HG02798 (cell line): ENCODE measurements around the gene PPP3CB.
A peak's percentile ranks its signal among the peaks of the same experiment; 100 is the strongest.
"Not testable (repeated sequence)": the region's sequence is repeated elsewhere in the genome, so short reads cannot be mapped to it uniquely, and the experiment has no call there.

Source experiments
- ATAC-seq: cut with Tn5 transposase; IDR thresholded peaks from one replicate; pipeline ENCODE4 v1.9.1; 2021; ENCODE audit warnings: mild to moderate bottlenecking; ENCODE audit not compliant: unreplicated experiment, poor library complexity

Gene PPP3CB

DNA sequence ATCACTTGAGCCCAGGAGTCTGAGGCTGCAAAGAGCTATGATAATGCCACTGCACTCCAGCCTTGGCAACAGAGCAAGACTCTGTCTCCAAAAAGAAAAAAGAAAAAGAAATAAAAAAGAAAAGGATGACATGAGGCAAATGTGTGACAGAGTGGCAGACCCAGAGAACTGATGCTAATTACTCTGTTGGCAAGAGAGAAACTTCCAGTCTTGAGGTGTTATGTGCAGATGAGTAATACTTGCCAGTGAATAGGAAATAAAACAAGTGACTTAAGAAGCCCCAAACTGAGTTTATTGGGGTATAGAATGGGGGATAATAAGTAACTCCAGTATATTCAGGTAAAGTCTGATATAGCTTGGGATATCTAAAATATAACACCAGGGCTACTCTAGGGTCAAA lies 72.5 kb downstream of the PPP3CB start:
- no peak for ATAC-seq

GRCh38 chr10:73416571-73416970 lies 79.3 kb downstream of the PPP3CB start:
- ATAC-seq = no peak

DNA sequence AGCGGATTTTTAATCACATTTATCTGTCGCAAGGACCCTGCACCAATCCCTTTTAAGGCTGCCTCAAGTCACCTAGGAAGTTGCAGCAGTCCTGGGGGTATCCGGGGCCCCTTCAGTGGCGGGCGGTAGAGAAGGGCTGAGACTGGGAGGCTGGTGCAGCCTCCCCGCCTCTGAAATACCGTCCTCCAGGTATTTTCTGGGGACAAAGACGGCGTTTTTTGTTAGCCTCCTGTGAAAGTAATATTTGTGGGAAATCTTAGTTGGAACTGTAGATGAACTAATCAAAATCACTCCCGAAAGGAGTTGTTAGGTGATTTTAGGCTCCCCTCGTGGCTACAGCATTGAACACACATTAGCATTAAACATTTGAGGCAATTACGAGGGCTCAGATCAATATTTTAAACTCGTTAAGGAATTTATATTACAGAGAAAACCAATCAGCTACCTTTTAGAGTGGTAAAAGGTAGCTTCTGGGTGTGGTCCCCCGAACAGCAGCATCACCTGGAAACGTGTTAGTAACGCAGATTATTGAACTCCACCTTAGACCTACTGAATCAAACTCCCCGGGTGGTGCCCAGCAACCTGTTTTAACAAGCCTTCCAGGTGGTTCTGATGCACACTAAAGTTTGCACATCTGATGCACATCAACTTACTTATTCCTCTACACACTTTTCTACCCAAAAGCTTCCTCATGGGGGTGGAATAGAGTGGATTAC lies 81.4 kb downstream of the PPP3CB start:
- ATAC-seq = peak; percentile 27

GRCh38 chr10:73413528-73414229 lies 82.1 kb downstream of the PPP3CB start, which contains the start of gene ANXA7:
TSS of gene ANXA7 (minus strand) at chr10:73414058. CDS start at chr10:73400856, 13,202 bp downstream.
- peak; percentile 93 for ATAC-seq

DNA sequence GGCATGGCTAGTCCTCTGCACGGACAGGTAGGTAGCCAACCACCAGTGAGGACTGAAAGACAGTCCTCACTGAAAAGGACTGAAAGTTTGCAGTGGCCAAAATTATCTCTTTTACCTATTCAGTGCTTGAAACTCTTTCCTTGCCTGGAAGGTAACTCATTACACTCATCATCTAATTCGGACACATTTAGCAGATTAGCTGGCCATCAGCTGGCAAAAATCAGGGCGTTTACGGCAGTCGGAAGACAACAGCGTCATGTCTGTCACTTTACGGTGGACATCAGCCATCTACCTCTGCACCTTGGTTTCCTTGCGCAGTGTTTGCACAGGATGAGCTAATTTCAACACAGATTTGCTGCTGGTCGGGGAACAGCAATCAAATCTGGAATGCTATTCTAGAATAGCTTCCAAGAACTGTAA lies 82.7 kb downstream of the PPP3CB start:
- peak; percentile 25 for ATAC-seq

DNA sequence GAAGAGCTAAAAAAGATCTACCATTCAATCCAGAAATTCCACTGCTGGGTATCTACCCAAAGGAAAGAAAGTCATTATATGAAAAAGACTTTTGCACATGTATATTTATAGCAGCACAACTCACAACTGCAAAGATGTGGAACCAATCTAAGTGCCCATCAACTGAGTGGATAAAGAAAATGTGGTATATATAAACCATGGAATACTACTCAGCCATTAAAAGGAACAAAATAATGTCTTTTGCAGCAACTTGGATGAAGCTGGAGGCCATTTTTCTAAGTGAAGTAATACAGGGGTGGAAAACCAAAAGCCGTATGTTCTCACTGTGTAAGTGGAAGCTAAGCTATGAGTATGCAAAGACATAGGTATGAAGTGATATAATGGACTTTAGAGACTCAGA lies 84.9 kb downstream of the PPP3CB start:
- no peak for ATAC-seq

DNA sequence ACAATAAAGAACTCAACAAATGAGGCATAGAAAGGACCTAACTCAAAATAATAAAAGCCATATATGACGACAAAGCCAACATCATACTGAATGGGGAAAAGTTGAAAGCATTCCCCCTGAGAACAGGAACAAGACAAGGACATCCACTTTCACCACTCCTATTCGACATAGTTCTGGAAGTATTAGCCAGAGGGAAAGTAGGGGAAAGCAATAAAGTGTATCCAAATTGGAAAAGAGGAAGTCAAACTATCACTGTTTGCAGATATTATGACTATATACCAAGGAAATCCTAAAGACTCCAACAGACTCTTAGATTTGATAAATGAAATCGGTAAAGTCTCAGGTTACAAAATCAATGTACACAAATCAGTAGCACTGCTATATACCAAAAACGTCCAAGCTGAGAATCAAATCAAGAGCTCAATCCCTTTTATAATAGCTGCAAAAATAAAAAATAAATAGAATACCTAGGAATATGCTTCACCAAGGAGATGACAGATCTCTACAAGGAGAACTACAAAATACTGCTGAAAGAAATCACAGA lies 86.8 kb downstream of the PPP3CB start:
- no peak for ATAC-seq

DNA sequence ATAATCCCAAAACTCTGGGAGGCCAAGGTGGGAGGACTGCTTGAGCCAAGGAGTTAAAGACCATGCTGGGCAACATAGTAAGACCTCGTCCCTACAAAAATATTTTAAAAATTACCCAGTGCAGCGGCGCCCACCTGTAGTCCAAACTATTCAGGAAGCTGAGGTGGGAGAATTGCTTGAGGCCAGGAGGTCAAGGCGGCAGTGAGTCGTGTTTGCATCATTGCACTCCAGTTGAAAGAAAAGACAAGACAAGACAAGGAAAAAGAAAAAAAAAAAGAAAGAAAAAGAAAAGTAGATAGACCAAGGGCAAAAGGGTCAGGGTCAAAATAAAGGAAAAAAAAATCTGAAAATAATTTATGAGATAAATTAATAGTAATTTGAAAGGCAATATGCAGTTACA lies 87.8 kb downstream of the PPP3CB start:
- no peak for ATAC-seq

DNA sequence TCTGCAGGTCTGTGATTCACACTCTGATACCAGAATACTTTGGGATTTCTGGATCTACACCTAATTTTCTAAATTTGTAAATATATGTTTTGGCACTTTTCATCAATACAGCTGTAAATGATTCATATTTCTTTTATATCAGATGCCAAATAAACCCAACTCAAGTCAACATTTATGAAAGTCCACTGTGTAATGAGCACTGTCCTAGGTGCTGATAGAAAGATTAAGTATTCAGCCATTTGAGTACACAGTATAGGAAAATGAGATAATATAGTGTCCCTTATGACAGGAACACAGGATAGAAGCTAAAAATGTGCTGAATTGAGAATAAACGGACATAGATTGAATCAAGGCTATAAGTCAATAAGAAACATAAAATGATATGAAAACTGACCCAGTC lies 88.3 kb downstream of the PPP3CB start:
- no peak for ATAC-seq

DNA sequence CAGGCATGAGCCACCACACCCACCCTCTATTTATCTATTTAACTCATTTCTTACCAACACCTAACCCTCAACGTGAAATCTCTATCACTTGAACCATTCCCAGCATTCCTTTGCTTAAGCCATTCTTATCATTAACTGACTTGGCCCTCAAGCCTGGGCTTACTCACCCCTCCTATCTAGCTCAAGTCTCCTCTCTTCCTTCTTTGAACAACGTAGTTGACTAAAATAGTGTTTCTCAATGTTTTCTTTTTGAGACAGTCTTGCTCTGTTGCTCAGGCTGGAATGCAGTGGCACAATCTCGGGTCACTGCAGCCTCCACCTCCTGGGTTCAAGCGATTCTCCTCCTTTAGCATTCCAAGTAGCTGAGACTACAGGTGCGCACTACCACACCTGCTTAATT lies 89.0 kb downstream of the PPP3CB start:
- ATAC-seq = no peak

GRCh38 chr10:73405556-73405955 lies 90.3 kb downstream of the PPP3CB start:
- no peak for ATAC-seq

- no peak for ATAC-seq
Observed at GRCh38 chr10:73404690-73405089, 91.1 kb downstream of the PPP3CB start.

- ATAC-seq = no peak
Observed at GRCh38 chr10:73401636-73402035, 94.2 kb downstream of the PPP3CB start.

GRCh38 chr10:73399063-73399462 lies 96.8 kb downstream of the PPP3CB start:
- ATAC-seq = no peak

DNA sequence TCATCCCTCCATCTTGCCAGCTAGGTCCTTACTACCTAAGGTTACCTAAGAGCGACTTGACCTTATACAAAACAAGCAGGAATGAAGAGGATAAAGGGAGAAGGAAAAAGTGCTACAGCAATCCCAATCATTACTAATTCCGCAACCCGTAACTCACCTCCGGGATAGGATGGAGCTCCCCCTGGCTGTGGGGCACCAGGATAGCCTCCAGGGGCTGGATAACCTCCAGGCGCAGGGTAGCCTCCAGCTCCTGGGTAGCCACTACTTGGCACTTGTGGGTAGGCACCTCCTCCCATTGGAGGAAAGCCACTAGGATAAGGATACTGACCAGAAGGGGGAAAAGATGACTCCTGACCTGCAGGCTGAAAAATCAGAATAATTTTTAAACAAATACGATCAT lies 97.8 kb downstream of the PPP3CB start:
- no peak for ATAC-seq

- ATAC-seq = not testable (repeated sequence)
Observed at GRCh38 chr10:73394325-73394724, 101.5 kb downstream of the PPP3CB start.

DNA sequence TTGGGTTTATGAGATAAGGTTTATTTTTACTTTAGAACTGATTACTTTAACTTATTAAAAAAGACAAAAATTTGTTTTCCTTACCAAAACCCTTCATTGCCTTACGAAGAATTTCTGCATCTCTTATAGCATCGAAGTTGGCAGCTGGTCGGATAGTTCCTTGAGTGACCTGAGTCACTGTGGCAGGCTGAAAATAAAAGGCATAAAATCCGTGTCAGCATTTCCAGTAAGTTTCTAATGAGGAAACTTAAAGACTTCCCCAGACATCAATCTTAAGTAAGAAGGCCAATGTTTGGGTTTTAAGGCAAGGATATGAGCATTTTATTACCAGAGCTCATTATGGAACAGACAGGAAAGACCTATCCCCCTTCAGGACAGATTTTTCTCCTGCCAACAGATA lies 107.6 kb downstream of the PPP3CB start:
- ATAC-seq = no peak

- no peak for ATAC-seq
Observed at GRCh38 chr10:73386583-73386982, 109.2 kb downstream of the PPP3CB start.
